Muscle of back (tissue), 11 donors: ENCODE measurements around the gene MARCHF10. TPM values are rescaled to one million over a fixed set of nuclear protein-coding genes. Genes with fewer than 3 reads are reported as not detected.

Source experiments
- DNase-seq, 3 donors: peaks; one replicate each; pipeline versions ENCODE4 v3.0.0 to v3.0.0-alpha.2; 2013
- polyA plus RNA-seq, 10 donors: library from polyadenylated mRNA; unstranded; fragments of 120-200 nt; gene quantifications; one replicate each; pipeline ENCODE4 v1.2.1, GENCODE V29; 2013; ENCODE audit not compliant: insufficient read length in 10 of 10

MARCHF10 gene
- polyA plus RNA-seq, 10 donors, result 0.11 to 0.72 (median 0.49) TPM; not detected in 1

- no peak for DNase-seq
These were observed 14.2 kb upstream of the MARCHF10 start for GRCh38 chr17:62822080-62822904.

- no peak for DNase-seq
These were observed 13.3 kb upstream of the MARCHF10 start for GRCh38 chr17:62821189-62822079.

GRCh38 chr17:62819511-62820221, 11.6 kb upstream of the MARCHF10 start:
- DNase-seq, result peak; percentile 90 to 96 (median 94)

- no peak for DNase-seq
These were observed 10.4 kb upstream of the MARCHF10 start for GRCh38 chr17:62818526-62818925.

DNA sequence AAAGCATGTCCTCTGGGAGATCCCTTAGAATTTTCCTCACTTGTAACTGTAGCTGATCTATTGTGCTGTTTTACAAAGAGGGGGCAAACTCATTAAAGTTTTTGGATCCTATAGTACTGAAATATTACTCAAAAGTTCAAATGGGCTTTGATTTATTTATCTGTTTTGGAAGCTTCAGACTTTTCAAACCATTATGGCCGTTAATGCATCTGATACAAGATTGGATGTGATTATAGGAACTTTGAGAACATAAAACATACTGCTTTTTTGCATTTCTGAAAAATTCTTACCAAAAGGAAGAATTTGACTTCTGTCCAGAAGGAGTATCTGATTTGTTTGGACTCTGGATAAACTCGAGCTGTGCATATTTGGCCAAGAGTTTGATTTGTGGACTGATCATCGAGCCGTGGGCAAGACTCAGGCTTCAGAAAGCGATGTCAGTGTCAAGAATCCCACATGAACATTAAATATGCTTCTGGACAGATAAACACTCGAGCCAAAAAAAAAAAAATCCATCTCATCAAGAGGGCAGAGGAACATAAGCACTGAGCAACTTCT, 8.2 kb upstream of the MARCHF10 start:
- peak in 2 of 3 donors; percentile 49 to 76 for DNase-seq

DNA sequence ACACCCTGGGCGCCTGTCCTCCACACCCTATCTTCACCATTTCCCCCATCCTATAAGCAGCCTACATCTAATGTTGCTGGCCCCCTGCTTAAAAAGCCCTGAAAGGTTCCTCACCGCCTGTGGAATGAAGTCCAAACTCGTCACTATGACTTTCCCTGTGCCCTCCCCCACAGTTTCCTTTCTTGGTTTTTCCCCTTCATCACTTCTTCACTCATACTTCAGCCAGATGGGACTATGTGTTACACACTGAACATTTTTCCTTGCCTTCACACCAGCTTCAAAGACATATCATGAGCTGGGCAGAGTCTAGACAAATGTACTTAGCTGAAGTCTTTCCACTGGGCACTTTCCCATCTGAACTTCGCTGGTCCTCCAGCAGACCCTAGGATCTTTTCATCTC, 1.5 kb upstream of the MARCHF10 start:
- DNase-seq, result no peak

DNA sequence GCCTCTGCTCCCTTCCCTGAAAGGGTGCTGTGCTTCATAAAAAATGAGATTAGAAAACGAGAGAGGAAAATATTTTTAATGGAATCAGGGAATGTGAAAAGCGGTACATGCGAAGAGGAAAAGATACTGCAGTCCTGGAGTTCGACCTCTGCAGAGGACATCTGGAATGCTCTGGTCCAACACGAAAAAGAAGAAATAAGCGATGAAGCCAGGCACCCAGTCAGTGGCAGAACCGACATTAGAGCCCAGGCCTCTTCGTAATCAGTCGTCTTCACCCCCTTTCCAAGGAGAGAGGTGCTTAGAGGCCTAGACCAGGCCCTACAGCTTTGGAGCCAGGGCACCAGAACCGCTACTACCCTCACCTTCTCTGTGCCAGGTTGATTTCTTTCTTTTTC, 459 bp upstream of the MARCHF10 start:
- DNase-seq, result no peak

DNA sequence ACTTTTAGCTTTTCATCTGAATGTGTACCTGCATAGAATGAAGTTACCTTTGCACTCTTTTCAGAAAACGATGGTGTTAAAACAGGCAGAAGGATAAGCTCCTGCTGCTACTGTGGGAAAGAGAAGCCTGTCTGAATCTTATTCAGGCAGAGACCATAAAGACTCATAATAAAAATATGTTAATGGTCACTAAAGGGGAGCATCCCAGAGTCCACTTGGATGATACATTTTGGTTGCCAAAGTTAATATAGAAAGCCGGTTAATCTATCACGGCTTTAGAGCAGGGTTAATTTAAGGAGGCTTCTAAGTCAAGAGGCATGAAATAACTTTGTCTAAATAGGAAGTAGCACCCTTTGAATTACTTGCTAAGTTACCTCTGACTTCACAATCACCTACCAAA, 2.9 kb downstream of the MARCHF10 start:
- DNase-seq, result no peak

DNA sequence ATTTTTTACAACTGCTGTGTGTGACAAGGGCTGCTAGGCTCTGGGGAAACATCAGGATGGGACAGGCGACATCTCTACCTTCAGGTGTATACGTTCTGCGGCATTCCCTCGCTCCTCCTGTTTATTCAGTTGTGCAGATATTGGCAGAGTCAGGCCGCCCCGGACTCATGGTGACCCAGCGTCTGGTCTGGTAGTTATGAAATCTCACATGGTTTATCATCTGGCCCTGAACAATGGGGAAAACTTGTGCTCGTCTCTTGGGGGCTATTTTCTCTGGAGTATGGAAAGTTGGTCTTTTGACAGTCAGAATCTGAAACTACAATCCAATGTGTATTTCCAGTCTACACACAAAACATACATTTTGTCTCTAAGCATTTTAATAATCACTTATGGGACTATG, 3.3 kb downstream of the MARCHF10 start:
- no peak for DNase-seq

GRCh38 chr17:62804025-62804424, 4.1 kb downstream of the MARCHF10 start:
- no peak for DNase-seq

GRCh38 chr17:62802561-62803205, 5.4 kb downstream of the MARCHF10 start:
- no peak for DNase-seq

- no peak for DNase-seq
These were observed 6.5 kb downstream of the MARCHF10 start for GRCh38 chr17:62801553-62802114.

GRCh38 chr17:62800585-62800984, 7.5 kb downstream of the MARCHF10 start:
- peak in 2 of 3 donors; percentile 37 to 68 for DNase-seq

DNA sequence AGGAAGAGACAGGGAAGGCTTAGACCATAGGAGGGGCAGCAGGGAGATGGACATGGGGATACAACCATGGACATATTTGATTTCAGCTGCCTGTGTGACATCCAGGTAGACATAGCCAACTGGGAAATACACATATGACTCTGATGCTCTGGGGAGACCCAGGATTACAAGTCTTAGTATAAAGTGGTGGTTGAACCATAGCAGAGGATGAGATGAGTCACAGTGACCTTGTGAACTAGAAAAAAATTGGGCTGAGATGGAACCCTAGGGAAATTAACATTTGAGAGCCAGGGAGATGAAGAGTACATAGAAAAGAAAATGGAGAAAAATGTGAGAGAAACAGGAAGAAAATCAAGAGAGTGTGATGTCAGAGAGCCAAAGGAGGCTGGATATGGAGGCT, 10.2 kb downstream of the MARCHF10 start:
- DNase-seq, result no peak

DNA sequence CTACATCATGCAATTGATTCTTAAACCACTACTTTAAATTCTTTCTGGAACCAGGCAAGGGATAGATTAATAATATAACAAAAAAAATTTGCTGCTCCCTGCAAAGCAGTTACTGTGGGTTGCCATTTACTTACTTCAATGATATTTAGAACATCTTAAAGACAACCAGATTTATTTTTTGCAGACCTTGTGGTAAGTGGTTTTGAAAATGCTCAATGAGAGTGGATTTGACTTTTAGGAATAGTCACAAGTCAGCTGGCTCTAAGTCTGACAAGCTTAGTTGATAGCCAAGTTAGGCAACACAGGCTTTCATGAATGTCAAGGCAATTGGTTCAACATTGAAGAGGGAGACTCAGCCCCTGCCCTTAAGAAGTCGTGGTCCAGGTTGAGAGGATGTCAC, 11.8 kb downstream of the MARCHF10 start:
- DNase-seq, result no peak

DNA sequence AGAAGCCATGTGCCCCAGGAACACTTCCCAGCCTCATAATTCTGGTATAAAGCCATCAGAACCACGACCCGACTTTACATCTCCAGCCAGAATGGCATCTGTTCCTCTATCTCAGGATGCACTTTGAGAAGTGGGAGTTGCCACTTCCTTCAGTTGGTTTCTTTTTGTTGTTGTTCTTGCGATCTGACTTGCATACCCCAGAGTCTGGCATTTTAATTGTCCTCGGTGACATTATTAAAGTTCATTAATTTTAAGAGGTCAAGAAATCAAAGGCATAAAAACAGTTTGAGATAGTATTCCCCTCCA, 13.5 kb downstream of the MARCHF10 start:
- DNase-seq, result no peak

DNA sequence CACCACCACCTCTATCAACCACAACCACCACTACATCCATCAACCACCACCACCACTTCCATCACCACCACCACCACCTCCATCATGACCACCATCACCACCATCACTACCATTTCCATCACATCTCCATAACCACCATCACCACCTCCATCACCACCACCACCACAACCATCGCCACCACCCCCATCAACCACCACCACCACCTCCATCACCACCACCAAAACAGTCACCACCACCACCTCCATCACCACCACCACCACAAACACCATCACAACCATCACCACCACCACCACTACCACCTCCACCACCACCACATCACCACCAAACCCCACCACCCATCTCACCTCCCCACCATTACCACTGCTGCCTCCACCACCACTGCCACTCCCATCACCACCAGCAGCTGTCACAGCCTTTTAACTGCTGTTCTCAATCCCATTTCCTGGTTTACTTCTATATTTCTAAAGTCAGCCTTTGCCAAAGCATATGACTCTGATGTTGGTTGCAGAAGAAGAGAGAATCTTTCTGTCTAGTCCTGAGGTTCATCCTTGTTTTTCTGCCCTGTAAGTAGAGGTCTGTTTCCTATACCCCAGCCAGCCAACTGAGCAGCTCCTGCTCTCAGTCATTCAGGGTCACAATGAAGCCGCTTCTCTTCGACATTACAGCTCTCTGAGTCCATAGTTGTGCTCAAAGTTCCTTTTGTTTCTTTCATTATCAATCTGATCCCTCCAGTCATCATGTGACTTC, 14.0 kb downstream of the MARCHF10 start:
- no peak for DNase-seq

GRCh38 chr17:62792447-62792800, 15.7 kb downstream of the MARCHF10 start:
- DNase-seq, result no peak

- peak in 1 of 3 donors; percentile 79 for DNase-seq
These were observed 16.2 kb downstream of the MARCHF10 start for GRCh38 chr17:62791767-62792446.

DNA sequence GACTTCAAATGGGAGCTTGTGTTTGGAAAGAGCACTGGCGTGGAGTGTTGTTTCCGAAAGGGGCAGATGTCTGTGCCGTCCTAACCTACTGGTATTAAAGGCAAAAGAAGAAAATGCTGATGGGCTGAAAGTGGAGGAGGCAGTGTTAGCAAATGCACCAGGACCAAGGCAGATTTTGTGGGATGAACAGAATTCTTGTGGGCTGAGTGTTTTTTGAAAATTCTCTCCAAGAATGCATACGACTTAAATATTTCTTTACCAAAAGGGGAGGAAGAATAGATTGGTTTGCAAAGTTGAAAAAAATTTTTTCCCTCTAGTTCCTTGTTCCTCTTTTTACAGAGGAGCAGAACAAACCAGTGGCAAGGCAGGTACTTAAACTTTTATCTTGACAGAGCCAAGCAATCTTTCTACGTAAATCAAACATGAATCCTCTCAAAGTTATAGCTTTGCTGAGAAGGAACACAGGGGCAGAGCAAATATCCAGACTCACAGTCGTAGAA, 16.8 kb downstream of the MARCHF10 start:
- peak in 1 of 3 donors; percentile 86 for DNase-seq
